ENCODE results near the gene RO60.

RO60 gene

DNA sequence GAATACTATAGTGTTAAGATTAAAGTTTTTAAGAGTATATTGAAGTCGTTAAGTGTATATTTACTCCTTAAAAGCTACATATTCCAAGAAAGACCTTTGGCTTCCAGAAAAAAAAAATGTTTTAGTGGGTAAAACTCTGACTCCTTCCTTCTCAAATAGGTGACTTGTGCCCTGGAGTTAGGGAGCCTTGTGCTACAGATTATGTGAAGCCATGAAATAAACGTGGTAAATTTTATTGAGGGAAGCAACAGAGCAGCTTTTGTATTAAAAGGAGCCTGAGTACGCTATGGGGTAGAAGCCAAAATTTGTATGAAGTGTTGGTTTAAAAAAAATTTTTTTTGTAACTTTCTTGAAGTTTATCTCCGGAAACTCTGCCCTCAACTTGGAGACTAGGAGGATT, 994 bp downstream of the RO60 start:
- no peak for DNase-seq (ENCODE audit: low read depth in 1 of 2, low spot score in 1 of 2)

DNA sequence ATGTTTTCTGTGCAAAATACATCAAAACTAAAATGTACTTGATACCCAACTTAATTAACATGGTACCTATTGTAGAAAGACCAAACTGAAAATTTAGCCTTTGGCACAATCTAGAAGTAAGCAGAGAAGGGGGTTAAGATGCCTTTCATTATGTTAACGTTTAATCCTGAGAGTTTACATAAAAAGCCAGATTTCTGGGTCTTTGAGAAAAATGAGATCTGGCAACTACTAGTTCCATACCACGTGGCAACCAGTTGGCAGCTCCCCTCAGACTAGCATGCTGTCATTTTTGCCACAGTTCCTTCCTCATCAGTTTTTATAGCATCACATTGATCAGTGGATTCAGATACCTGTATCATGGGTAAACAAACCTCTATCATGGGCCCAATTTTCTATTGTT, 1.5 kb downstream of the RO60 start:
- DNase-seq (ENCODE audit: low read depth in 1 of 2, low spot score in 1 of 2), result no peak

DNA sequence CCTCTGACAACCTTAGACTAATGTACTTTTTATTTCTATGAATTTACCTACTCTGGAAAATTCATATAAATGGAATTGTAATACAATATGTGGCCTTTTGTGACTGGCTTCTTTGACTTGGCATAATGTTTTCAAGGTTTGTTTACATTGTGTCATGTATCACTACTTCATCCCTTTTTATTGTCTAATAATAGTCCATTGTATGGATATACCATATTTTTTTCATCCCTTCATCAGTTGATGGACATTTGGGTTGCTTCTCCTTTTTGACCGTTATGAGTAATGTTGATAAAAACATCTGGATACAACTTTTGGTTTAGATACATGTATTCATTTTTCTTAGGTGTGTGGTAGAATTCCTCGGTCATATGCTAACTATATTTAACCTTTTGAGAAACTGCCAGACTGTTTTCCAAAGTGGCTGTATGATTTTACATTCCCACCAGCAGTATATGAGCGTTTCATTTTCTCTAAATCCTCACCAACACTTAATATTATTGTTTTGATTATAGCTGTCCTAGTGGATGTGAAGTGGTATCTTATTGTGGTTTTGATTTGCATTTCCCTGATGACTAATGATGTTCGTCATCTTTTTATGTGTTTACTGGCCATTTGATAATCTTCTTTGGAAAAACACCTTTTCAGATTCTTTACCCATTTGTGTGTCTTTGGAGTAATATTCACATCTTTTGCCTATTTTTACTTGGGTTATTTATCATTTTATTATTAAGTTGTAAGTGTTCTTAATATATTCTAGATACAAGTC, 3.5 kb downstream of the RO60 start:
- DNase-seq (ENCODE audit: low read depth in 1 of 2, low spot score in 1 of 2), result no peak

DNA sequence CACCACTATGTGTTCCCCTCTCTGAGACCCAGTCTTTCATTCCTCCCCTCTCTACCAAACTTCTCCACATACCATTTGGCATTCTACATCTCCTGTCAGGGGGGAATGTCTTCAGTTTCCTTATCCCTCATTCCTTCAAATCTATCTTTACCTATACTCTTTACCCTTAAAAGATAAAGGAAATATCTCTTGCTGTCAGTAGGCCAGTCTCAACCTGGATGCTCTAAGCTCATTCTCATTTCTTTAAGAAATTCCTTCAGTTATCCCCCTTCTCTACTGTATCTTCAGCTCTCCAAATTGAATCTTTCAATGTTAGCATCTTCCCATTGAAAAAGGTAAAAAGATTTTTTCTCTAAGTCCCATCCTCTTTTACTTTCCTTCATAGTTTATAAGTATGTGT, 6.5 kb downstream of the RO60 start:
- no peak for DNase-seq (ENCODE audit: low read depth in 1 of 2, low spot score in 1 of 2)

DNA sequence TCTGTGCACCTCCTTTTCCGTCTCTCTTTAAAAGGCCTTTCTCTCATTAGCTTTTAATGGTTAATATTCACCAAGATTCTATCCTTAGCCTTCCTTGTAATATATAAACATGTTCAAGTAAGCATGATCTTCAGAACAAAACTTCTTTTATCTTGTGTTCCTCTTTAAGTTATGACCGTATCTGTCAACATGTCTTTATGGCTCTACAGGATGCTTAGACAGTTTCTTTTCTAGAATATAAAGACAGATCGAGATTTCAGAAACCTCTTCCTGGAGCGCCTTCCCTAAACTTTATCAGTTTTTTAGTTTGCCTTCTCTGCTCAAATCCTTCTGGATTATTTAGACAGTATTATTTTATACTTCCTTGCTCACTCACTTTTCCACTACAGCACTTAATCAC, 7.2 kb downstream of the RO60 start:
- no peak for DNase-seq (ENCODE audit: low read depth in 1 of 2, low spot score in 1 of 2)

DNA sequence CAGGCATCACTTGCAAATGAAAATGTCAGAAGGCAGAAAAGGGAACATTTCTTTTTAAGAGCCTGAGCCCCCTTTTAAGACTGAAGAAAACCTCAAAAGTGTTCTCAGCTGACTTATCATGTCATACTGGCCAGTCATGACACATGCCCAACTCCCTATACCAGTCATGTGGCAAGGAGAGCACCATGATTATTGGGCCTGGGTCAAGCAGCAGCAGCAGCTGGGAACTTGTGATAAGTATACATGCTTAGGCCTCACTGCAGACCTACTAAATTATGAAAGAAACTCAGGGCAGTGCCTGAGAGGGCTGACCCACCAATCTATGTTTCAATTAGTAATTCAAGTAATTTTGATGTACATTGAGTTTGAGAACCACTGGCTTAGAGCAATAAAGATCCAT, 8.6 kb downstream of the RO60 start:
- no peak for DNase-seq (ENCODE audit: low read depth in 1 of 2, low spot score in 1 of 2)

DNA sequence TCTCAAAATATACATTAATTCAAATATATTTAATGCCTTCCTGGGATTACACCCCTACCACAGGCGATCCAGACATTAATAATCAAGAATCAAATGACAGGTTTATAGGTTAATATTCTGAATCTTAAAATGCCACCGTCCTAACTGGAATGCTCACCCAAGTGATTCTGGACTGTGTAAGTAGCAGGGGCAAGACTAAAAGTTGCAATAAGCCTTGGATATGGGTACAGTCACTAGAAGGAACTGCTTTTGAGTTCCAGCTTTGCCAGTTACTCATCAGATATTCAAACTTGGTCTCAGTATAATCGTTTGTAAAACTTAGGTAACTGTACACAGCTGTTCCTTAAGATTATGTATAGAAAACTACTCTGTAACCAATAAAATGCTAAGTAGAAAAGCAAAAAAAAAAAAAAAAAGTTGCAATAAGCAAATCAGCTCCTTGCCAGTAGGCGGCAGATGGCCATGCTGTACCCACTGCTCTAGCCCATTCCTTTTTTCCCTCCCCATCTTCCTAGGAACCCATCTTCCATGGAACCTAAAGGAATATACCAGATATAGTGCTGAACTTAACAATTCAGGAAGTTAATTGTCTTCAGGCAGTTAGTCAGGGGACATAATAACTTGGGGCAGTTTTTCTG, 10.5 kb downstream of the RO60 start:
- no peak for DNase-seq (ENCODE audit: low read depth in 1 of 2, low spot score in 1 of 2)

DNA sequence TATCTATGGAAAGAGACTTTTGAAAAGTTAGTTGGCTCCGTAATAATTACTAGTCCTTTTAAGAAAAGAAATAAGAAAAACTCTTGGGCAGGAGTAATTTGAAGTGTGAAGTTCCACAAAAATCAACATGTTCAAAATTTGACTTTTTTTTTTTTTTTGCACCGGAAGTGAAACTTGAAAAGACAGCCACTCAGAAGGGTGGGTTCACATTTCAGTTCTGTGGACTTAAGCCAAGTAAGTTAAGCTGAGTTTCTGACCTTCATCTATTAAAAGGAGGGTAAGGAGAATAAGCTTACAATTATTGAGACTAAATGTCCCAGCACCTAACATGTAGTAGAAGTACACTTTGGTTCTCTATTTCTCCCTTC, 11.0 kb downstream of the RO60 start:
- no peak for DNase-seq (ENCODE audit: low read depth in 1 of 2, low spot score in 1 of 2)

DNA sequence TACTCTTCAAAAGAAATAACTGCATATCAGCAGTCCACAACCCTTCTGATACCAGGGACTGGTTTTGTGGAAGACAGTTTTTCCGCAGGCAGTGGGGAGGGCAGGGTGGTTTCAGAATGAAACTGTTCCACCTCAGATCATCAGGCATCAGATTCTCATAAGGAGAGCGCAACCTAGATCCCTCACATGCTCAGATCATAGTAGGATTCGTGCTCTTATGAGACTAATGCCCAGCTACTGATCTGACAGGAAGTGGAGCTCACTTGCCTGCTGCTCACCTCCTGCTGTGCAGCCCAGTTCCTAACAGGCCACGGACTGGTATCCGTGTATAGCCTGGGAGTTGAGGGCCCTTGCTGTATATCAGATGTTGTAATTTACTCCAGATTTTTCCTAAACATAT, 11.5 kb downstream of the RO60 start:
- no peak for DNase-seq (ENCODE audit: low read depth in 1 of 2, low spot score in 1 of 2)

DNA sequence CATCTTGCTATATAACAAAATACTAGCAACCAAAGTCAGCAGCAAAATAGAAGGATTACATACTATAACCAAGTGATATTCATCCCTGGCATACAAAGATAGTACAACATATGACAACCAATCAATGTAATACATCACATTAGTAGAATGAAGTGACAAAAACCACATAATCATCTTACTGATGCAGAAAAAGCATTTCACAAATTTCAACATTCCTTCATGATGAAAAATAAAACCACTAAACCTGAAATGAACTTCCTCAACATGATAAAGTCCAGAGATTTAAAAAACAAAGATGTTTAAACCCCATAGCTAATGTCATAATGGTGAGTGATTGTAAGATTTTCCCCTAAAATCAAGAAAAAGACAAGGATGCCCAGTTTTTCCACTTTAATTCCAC, 18.6 kb downstream of the RO60 start:
- no peak for DNase-seq (ENCODE audit: low read depth in 1 of 2, low spot score in 1 of 2)

DNA sequence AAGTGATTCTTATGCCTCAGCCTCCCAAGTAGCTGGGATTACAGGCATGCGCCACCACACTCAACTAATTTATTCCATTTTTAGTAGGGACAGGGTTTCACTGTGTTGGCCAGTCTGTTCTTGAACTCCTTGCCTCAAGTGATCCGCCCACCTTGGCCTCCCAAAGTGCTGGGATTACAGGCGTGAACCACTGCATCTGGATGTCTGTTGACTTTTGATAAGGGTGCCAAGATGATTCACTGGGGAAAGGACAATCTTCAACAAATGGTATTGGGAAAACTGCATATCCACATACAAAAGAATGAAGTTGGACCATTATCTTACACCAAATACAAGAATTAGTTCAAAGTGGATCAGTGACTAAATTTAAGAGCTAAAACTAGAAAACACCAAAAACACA, 19.8 kb downstream of the RO60 start:
- no peak for DNase-seq (ENCODE audit: low read depth in 1 of 2, low spot score in 1 of 2)

DNA sequence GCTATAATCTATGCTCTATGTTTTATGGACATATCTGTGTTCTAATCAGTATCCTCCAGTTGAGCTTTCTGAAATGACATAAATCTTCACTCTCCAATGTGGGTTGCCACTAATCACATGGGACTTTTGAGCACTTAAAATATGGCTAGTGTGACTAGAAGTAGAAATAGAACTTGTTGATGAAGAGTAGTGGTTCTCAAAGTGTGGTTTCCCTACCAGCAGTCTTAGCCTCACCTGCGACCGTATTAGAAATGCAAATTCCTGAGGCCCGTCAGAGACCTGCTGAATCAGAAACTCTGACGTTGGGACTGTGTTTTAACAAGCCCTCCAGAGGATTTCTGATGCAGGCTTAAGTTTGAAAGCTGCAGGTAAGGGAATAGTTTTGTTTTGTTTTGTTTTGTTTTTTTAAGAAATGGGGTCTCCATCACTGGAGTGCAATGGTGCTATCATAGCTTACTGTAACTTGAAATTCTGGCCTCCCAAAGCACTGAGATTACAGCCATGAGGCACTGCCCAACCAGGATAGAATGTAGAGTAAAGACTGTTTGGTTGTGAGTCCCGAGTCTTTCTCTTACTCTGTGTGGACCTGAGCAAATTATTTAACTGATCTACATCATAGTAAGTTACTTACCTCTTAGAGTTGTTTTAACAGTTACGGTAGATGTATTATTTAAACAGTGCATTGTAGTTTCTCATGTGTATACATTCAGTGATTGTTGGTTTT, 24.1 kb downstream of the RO60 start:
- no peak for DNase-seq (ENCODE audit: low read depth in 1 of 2, low spot score in 1 of 2)

DNA sequence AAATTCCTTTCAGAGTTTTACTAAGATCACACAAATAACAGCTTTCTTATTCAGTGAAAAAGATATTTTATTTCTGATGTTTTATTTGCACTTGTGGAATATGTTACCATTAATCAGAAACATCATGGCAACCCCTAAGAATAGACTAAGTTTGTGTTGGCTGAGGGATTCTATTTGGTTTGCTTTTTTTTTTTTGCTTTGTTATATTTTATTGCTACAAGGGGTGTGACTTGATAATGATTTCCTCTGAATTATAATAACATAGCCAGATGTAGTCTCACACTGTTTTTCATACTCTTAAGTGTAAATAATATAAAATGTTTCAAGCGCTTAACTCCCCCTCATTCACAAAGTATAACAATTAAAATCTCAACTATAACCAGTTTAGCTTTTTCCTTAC, 25.9 kb downstream of the RO60 start:
- no peak for DNase-seq (ENCODE audit: low read depth in 1 of 2, low spot score in 1 of 2)

DNA sequence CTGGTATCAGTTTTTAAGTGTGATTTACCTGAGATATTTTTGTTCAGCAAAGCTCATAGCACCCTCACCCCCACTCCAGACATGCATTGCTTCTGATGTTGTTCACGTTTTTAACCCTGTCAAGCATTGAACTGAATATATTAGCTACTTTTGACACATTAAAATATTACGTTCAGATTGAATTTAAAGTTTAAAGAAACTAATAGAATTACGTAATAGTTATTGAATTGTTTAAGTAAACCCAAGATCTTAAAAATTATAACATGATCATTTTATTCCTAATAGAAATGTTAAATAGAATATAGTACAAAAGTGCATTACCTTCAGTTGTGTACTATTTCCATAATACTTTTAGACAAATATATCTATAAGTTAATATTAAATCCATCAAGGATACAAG, 26.9 kb downstream of the RO60 start:
- no peak for DNase-seq (ENCODE audit: low read depth in 1 of 2, low spot score in 1 of 2)

DNA sequence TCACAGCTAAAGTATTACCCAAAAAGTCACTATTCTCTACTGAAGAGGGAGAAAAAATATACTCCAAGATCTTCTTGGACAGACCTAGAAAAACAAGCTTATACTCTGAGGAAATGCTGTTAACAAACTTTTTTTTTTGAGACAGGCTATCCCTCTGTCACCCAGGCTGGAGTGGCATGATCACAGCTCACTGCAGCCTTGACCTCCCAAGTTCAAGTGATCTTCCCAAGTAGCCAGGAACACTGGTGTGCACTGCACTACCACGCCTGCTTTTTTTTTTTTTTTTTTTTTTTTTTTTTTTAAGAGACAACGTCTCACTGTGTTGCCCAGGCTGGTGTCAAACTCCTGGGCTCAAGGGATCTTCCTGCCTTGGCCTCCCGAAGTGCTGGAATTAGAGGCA, 28.5 kb downstream of the RO60 start:
- DNase-seq (ENCODE audit: low read depth in 1 of 2, low spot score in 1 of 2), result no peak

DNA sequence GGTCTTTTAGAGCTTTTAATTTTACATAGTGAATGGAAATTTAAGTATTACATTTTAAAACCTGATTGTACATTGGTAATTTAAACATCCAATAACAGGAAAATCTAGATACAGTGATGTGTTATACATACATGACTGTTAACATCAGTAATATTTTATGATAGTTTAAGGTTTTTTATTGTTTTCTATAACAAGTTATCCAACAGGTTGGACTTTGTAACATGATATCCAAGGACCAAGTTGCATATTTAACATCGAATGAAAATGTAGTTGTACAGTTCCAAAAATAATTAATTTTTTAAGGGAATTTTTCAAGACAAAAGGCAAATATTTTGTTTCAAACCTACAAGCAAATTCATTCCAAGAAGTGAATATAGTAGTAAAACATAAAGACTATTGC, 31.5 kb downstream of the RO60 start:
- DNase-seq (ENCODE audit: low read depth in 1 of 2, low spot score in 1 of 2), result no peak

DNA sequence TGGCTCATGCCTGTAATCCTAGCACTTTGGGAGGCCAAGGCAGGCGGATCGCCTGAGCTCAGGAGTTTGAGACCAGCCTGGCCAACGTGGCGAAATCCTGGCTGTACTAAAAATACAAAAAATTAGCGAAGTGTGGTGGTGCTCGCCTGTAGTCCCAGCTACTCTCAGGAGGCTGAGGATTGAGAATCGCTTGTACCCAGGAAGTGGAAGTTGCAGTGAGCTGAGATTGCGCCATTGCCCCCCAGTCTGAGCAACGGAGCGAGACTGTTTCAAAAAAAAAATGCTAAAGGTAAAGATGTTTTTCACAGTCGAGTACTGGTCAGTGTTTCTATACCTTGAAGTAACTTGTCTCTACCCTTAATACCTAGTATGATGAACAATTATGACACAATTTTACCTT, 34.7 kb downstream of the RO60 start:
- no peak for DNase-seq (ENCODE audit: low read depth in 1 of 2, low spot score in 1 of 2)

DNA sequence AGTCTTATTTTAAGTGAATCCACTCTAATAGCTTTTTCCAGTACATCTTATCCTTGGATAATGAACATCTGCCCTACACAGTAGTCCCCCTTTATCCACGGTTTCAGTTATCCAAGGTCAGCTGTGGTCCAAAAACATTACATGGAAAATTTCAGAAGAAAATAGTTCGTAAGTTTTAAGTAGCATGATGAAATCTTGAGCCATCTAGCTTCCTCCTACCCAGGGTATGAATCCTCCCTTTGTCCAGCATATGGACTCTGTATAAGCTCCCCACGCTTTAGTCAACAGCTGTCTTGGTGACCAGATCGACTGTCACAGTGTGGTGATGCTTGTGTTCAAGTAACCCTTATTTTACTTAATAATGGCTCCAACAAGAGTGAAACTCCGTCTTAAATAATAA, 43.2 kb downstream of the RO60 start:
- DNase-seq (ENCODE audit: low read depth in 1 of 2, low spot score in 1 of 2), result no peak

DNA sequence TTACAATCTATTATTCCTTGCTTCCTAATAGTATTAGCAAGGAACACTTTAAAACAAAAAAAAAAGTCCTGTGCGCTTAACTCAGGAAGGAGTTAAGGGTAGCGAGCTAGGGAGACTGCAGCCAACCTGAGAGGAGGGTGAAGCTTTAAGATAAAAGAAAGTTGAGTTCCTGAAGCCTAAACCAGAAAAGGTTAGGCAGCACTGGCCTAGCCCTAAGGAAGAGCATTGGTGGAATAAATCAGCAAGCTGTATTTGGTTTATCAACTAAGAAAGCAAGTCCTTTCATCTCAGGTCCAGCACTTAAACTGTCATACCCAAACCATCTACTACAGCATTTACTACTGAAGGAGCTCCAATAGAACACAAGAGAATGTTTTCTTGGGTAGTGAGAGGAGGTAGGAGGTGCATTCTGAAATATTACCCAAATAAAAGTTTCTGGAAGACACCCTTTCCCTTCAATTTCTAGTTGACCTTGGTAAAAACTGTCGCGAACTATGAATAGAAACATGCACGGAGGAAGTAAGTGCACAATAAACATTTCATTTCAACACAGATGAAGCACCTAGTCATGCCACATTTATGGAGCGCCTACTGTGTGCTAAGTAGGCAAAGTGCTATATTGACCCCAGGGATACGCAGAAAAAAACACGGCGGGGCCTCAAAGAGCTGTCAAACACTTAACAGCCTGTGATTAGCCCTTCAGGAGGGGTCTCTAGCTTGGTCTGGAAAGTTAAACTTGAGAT, 44.5 kb downstream of the RO60 start:
- DNase-seq (ENCODE audit: low read depth in 1 of 2, low spot score in 1 of 2), result no peak

DNA sequence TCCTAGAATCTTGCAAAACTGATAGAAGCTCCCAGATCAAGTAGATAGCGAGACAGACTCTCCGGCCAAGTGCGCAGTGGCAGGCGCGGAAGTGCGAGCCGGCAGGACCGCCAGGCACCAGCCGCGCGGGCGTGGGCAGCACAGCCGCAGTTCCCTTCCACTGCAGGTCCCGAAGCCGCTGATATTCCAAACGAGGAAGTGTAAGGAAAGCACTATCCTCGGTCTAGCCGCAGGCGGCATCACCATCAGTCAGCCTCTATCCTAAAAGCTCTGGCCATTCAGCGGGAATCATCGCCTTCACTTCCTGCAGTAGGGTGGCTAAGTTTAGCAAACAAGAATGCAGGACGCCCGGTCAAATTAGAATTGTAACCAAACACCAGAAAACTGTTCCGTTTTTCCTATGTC, 45.1 kb downstream of the RO60 start:
- peak in 1 of 2 donors; percentile 6 for DNase-seq (ENCODE audit: low read depth in 1 of 2, low spot score in 1 of 2)

DNA sequence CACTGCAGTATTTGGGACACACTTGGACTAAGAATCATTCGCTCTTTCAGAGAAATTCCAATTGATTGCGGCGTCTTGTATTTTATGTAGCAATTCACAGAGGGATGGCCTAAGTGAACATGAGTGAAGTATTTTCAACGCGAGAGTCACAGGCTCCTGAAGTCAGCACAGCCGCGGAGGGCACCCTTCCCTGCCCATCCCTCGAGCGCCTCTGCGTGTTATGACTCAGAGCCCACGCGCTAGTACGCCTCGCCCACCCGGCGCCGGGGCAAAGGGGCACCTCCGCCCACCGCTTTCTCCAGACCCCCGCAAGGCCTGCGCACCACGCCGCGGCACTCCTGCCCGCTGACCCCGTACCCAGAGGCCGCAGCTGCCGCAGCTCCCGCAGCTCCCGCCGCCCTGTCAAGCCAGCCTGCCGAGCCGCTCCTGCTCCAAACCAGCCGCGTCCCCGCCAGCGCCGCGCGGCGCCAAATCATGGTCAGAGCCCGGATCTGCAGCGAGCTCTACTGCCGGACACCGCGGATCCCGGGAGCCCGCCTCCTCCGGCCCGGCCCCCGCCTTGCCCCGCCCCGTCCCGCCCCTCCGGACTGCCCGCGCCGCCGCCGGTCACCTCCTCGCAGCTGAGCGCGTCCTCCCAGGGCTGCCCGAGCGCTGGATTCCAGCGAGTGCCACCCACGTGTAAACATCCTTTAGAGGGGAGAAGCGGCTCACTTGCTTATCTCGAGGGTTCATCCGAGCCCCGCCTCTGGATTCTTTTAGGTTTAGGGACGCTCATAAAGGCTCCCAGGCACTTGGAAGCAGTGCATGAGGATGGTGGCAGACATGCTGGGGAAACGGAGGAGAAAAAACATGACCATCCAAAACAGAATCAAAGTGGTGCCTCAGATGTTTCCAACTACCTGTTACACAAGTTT, 45.8 kb downstream of the RO60 start, which contains the start of gene GLRX2:
GLRX2 (minus strand) TSS at position 508 of the 914 bp plus-strand sequence; CDS start at position 476, 32 bp downstream.
- peak; percentile 17 to 45 for DNase-seq (ENCODE audit: low read depth in 1 of 2, low spot score in 1 of 2)
